ENCODE data around the gene SMYD3.

Gene SMYD3

DNA sequence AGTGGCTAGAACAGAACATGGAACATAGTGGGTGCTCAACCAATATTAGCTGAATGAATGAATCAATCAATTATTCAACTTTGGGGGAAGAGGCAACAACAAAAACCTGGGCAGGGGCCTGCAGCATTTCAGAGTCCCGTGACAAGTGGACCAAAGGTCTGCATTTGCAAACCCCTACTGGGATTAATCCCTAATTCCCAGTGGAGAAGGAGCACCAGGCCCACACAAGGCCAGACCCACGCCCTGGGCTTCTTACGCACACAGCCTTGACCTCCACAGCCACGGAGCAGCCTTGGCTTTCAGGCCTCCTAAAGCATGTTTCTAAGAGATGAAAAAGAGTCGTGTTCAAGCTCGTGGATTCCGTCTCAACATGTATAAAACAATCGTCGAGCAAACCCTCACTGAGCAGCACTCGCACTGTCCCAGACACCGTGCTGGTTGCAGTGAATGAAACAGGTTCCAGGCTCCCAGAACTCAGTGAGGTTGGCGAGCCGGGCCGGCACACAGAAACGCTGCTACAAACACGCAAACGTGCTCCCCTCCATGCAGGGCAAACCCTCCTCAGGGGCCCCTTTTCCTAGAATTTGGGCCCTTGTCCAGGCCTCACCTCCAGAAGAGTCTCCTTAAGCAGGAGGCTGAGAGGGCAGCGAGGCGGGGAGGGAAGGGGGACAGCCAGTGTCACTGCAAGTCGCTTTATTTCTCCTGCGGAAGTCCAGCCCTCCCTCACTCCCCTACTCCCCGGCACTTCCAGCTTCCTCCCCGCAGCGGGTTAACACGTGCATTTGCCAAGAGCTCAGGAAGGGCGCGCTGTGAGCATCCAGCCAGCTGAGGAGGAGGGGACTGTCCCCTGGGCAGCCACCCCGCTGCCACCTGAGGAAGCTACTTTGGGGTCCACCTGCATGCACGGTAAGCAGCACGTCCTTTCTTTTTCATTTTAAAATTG lies 795.8 kb downstream of the SMYD3 start:
- TF ChIP-seq, protein P1, sequence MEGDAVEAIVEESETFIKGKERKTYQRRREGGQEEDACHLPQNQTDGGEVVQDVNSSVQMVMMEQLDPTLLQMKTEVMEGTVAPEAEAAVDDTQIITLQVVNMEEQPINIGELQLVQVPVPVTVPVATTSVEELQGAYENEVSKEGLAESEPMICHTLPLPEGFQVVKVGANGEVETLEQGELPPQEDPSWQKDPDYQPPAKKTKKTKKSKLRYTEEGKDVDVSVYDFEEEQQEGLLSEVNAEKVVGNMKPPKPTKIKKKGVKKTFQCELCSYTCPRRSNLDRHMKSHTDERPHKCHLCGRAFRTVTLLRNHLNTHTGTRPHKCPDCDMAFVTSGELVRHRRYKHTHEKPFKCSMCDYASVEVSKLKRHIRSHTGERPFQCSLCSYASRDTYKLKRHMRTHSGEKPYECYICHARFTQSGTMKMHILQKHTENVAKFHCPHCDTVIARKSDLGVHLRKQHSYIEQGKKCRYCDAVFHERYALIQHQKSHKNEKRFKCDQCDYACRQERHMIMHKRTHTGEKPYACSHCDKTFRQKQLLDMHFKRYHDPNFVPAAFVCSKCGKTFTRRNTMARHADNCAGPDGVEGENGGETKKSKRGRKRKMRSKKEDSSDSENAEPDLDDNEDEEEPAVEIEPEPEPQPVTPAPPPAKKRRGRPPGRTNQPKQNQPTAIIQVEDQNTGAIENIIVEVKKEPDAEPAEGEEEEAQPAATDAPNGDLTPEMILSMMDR (conservative IDR thresholded peaks at IDR 0.05; ENCODE audit: low read depth, low read length): no peak
- no peak overlapping the region for H3K4me3 ChIP-seq (ENCODE audit: low read depth, low read length)
- no peak for DNase-seq (ENCODE audit: low read depth)

DNA sequence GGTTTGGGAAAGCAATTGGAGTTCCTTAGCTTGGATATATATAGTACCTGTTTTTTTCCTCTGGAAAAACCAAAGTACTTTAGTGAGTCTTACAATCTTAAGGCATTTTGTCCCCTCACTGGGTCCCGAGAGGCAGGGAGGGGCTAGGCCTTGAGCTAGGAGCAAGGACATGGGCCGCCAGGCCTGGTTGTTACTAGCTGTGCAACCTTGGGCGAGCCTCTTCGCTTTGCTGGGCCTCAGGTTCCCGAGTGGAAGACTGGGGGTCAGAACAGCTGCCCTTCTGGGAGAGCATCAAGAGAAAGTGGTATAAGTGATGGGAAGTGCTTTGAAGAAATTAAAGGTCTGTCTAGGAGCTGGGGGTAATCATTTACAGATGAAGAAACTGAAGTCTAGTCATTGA lies 799.1 kb downstream of the SMYD3 start:
- no peak overlapping the region for H3K4me3 ChIP-seq (ENCODE audit: low read depth, low read length)
- no peak for DNase-seq (ENCODE audit: low read depth)
- TF ChIP-seq, protein P1 (conservative IDR thresholded peaks at IDR 0.05; ENCODE audit: low read depth, low read length): no peak

DNA sequence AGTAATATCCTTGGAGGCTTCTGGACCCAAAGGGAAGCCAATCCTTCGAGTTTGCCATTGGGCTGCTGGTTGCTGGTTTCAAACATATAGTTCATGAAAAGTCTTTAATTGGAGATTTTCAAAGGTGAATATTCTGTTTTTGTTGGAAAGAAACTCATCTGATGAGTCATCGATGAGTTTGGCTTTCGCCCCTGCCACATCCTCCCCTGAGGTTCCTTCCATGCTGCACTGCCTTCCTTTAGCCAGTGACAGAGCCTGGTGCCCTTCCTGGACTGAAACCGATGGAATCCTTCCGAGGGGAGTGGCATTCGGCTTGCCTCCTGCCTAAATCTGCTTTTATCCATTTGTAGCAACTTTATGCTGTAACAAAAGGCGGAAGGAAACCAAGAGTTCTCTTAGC lies 802.3 kb downstream of the SMYD3 start:
- DNase-seq (ENCODE audit: low read depth): peak; percentile 50
- TF ChIP-seq, protein P1 (conservative IDR thresholded peaks at IDR 0.05; ENCODE audit: low read depth, low read length): no peak
- no peak overlapping the region for H3K4me3 ChIP-seq (ENCODE audit: low read depth, low read length)

DNA sequence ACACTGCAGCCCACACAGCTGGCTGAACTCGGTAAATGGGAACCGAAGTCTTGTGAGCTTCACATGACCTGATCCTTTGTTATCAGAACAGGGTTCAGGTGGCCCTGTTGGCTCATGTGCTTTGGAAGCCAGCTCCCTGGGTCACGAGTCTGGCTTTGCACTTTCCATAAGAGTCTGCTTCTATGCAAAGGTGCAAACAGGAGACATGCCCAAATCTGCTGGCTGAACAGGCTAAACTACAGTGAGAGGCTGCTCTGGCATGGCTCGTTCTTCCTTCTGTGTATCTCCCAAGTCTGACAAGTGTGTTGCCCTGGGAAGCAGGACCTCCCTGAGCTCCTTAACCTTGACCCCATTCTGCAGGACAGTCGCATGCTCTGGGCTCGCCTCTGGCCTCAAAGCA lies 802.7 kb downstream of the SMYD3 start:
- no peak overlapping the region for H3K4me3 ChIP-seq (ENCODE audit: low read depth, low read length)
- DNase-seq (ENCODE audit: low read depth): no peak
- TF ChIP-seq, protein P1 (conservative IDR thresholded peaks at IDR 0.05; ENCODE audit: low read depth, low read length): no peak

DNA sequence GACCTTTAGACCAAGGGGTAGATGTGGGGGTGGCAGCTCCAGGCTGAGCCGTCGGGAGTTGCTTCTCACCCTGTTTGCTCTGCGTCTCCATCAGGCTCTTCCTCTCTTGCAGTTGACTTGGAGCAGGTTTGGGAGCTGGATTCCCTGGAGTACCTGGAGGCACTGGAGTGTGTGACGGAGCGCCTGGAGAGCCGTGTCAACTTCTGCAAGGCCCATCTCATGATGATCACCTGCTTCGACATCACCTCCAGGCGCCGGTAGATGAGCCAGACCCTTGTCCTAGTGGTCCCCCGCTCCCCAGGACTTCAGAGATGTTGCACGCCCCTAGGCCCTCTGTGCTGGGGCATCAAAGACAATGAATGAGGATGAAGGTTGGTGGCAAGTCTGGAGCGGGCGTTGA lies 804.7 kb downstream of the SMYD3 start:
- no peak overlapping the region for H3K4me3 ChIP-seq (ENCODE audit: low read depth, low read length)
- TF ChIP-seq, protein P1 (conservative IDR thresholded peaks at IDR 0.05; ENCODE audit: low read depth, low read length): no peak
- DNase-seq (ENCODE audit: low read depth): no peak

DNA sequence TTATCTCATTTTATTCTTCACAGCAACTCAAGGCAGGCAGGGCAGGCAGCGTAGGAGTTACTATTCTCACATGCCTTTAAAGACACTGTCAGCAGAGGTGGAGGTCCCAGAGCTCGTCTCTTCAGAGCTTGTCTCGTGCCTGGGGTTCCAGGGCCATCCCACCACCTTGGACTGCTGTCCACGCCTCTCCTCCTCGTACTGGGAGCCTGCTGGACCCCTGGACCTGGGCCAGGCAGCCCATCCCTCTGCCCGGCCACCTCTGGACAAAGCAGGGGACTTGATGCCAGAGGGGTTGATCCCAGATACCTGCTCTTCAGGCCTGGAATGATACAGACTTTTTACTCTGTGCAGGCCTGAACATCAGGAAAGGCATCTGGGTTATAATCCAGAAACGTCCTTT lies 805.4 kb downstream of the SMYD3 start:
- DNase-seq (ENCODE audit: low read depth): no peak
- TF ChIP-seq, protein P1 (conservative IDR thresholded peaks at IDR 0.05; ENCODE audit: low read depth, low read length): no peak
- no peak overlapping the region for H3K4me3 ChIP-seq (ENCODE audit: low read depth, low read length)

DNA sequence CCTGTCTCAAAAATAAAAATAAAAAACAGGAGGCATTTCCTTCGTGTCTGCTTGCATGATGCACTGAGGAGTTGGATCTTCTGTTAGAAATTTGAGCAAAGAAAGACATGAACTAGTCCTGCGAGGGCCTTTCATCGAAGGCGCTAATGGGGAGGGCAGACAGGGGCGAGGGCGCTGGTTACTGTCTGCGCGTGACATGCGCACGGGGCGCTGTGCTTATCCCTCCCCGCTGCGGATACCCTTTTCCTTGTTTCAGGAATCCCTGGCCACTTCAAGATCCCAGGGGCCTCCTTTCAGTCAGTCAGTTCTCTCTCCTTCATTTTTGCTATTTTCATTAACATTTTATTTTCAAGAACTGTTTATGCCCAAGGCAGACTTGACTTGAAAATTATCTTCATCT lies 806.4 kb downstream of the SMYD3 start:
- H3K4me3 ChIP-seq (ENCODE audit: low read depth, low read length): no peak overlapping the region
- DNase-seq (ENCODE audit: low read depth): no peak
- TF ChIP-seq, protein P1 (conservative IDR thresholded peaks at IDR 0.05; ENCODE audit: low read depth, low read length): no peak
